Stimulated activated CD8-positive, alpha-beta memory T cell treated with anti-CD3 and anti-CD28 coated beads, Interleukin-7, amount 100 ng/mL, for 24 hours (primary cell): ENCODE data around the gene CFTR.
"Not testable (repeated sequence)": the region's sequence is repeated elsewhere in the genome, so short reads cannot be mapped to it uniquely, and the experiment has no call there.

Experiments used
- DNase-seq: peaks from one replicate; pipeline ENCODE4 v3.0.0-alpha.2; 2020; ENCODE audit warnings: low read depth

CFTR gene

DNA sequence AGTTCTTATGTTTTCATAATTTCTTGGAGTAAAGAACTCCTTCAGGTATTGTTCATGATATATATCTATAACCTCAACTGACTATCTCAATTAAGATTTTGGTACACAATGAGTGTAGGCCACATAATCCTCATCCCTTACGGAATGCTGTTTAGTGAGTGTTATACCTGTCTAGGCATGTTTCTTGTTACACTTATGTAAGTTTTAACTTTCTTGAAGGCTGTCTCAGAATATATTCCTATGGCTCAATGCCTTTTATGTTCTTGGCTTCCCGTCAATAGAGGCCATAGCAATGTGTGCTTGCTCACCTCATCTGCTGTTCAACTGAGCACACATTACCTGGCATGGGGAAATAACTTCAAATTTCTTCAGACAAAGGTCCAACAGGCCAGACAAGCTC, 208.3 kb downstream of the CFTR start:
- no peak for DNase-seq

DNA sequence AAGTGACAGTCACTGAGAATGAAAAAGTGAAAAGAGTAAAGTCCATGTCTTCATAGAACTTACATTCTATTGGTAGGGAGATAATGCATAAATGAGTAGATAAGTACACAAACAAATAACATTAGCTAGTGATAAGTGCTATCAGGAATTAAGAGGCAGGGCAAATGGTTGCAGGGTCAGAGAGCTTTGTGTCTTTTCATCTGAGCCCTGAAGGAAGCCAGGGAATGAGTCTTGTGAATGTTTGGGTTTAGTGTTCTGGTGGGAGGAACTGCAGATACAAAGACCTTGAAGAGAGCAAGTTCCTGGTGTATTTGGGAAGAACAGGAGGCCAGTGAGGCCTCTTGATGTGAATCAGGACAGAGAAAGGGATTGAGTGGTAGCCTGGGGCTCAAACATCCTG, 209.6 kb downstream of the CFTR start:
- DNase-seq: no peak

- DNase-seq: no peak
Measured at GRCh38 chr7:117690147-117690546, 210.3 kb downstream of the CFTR start.

DNA sequence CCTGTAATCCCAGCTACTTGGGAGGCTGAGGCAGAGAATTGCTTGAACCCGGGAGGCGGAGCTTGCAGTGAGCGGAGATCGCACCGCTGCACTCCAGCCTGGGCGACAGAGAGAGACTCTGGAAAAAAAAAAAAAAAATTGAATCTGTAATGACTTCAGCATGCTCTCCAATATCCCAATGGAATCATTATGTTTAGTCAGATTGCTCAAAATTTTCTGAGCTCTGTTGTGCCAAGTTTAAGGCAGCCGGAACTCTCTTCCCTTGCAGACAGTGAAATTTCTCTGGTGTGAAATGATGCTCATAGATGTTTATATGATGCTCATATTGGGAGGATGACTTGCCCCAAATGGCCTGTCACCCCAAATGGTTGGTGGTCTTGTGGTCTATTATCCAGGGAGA, 212.5 kb downstream of the CFTR start:
- DNase-seq: no peak

- DNase-seq: no peak
Measured at GRCh38 chr7:117698018-117698417, 218.2 kb downstream of the CFTR start.

DNA sequence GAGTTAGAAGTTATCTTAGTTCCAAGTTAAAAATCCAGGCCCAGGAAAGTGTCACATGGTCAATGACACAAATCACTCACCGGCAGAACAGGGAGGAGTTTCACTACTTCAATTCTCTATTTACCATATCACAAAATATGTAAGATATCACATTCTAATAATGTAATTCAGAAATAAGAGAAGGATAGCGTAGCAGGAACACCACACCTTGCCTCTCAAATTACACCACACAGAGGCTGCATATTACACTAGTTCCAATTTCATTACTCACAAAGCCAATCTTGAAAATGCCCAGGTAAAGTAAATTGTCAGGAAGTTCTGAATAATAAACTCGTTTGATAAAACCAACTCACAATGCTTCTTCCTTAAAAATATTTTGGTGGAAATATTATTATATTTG, 224.2 kb downstream of the CFTR start:
- DNase-seq: no peak

GRCh38 chr7:117705630-117706029, 225.8 kb downstream of the CFTR start:
- no peak for DNase-seq

DNA sequence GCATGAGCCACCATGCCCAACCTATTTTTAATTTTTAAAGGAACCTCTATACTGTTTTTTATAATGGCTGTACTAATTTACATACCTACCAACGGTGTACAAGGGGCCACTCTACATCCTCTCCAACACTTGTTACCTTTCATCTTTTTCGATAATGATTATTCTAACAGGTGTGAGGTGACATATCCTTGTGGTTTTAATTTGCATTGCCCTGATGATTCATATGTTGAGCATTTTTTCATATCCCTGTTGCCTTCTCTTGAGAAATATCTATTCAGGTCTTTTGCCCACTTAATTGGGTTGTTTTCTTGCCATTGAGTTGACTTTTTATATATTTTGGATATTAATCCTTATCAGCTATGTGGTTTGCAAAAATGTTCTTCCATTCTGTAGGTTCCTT, 226.4 kb downstream of the CFTR start:
- DNase-seq: no peak

DNA sequence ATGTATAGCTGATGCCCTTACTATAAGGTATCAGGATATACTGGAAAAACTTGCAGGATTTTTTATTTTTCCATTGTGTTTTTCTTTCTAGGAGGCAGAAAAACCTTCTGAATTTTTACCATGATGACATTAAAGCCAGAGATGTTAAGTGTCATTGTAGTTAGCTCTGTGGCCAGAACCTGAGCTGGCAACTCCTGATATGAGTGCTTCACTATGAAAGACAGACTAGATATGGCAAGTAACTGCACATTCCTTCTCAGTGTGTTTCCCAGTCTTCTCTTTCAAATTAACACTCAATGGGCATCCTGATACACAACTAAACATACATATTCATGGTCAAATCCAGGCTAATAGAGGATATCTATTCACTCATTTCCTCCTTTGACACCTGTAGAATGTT, 227.3 kb downstream of the CFTR start:
- no peak for DNase-seq

GRCh38 chr7:117708173-117708572, 228.3 kb downstream of the CFTR start:
- not testable (repeated sequence) for DNase-seq

GRCh38 chr7:117711556-117711955, 231.7 kb downstream of the CFTR start:
- DNase-seq: no peak

GRCh38 chr7:117715784-117716445, 236.1 kb downstream of the CFTR start:
- no peak for DNase-seq

DNA sequence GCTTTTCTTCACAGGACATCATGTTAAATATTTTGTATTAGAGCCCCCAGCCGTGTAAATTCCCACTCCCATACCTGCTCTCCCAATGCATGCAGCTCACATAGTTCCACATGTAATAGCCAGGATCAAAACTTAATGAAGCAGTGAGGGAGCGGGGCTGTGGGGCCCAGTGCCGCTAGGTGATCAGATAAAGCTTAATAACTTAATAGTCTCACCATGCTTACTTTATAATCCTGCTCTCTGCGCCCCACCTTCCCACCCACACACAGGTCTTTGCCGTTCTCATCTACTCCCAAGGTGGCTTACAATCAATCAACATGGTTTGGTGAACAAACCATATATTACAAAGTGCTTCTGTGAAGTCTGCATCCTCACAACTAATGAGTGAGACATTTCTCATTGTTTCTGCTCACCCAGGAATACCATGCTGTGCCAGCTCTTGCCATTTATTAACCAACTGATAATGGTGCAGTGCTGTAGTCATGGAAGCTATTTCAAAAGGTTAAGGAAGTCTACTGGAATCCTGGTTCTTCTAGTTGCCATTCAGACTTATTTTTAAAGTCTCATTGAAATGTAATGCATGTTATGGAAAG, 237.0 kb downstream of the CFTR start:
- DNase-seq: no peak

DNA sequence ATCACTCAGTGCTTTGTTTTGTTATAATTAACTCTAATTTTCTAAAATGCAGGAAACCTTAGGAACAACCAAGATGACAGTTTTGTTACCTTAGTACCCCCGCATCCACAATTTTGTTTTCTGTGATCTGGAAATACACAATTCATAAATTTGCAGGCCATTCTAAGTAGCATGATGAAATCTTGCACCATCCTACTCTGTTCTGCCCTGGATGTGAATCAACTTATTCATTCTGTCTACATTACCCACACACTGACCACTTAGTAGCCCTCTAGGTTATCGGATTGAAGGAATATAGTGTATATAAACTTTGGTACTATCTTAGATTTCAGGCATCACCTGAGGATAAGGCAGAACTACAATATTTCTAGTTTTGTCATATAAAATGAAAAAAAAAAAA, 237.5 kb downstream of the CFTR start:
- no peak for DNase-seq
